Ishikawa (cell line): ENCODE data around the gene TRPM3.

Experiments
- CEBPB ChIP-seq: IDR thresholded peaks from 2 replicates; pipeline ENCODE4 v1.6.1; 2012
- CREB1 ChIP-seq: IDR thresholded peaks from 2 replicates; pipeline ENCODE4 v1.6.1; 2012; ENCODE audit warnings: low read depth
- EGR1 ChIP-seq: IDR thresholded peaks from 2 replicates; pipeline ENCODE4 v1.6.1; 2012
- EP300 ChIP-seq: IDR thresholded peaks from 2 replicates; pipeline ENCODE4 v1.6.1; 2012; ENCODE audit warnings: borderline replicate concordance
- FOXM1 ChIP-seq: IDR thresholded peaks from 2 replicates; pipeline ENCODE4 v1.6.1; 2012; ENCODE audit warnings: low read depth, borderline replicate concordance
- NFIC ChIP-seq: IDR thresholded peaks from 2 replicates; pipeline ENCODE4 v1.6.1; 2012
- RAD21 ChIP-seq: IDR thresholded peaks from 2 replicates; pipeline ENCODE4 v1.6.1; 2012; ENCODE audit warnings: low read depth
- TAF1 ChIP-seq: IDR thresholded peaks from 2 replicates; pipeline ENCODE4 v1.6.1; 2012; ENCODE audit warnings: low read depth, mild to moderate bottlenecking
- TCF12 ChIP-seq: IDR thresholded peaks from 2 replicates; pipeline ENCODE4 v1.6.1; 2012; ENCODE audit warnings: low read depth
- TEAD4 ChIP-seq: IDR thresholded peaks from 2 replicates; pipeline ENCODE4 v1.6.1; 2012
- YY1 ChIP-seq: IDR thresholded peaks from 2 replicates; pipeline ENCODE4 v1.6.1; 2012; ENCODE audit warnings: low read depth
- ZBTB7A ChIP-seq: IDR thresholded peaks from 2 replicates; pipeline ENCODE4 v1.6.1; 2012; ENCODE audit warnings: low read depth
- TF ChIP-seq, protein P1 (sequence below): IDR thresholded peaks from 2 replicates; pipeline ENCODE4 v1.6.1; 2012; ENCODE audit warnings: low read depth, mild to moderate bottlenecking
- TF ChIP-seq, protein P2 (sequence below): IDR thresholded peaks from 2 replicates; pipeline ENCODE4 v1.6.1; 2012
- TF ChIP-seq, protein P3 (sequence below): IDR thresholded peaks from 2 replicates; pipeline ENCODE4 v1.6.1; 2012

The TRPM3 gene

DNA sequence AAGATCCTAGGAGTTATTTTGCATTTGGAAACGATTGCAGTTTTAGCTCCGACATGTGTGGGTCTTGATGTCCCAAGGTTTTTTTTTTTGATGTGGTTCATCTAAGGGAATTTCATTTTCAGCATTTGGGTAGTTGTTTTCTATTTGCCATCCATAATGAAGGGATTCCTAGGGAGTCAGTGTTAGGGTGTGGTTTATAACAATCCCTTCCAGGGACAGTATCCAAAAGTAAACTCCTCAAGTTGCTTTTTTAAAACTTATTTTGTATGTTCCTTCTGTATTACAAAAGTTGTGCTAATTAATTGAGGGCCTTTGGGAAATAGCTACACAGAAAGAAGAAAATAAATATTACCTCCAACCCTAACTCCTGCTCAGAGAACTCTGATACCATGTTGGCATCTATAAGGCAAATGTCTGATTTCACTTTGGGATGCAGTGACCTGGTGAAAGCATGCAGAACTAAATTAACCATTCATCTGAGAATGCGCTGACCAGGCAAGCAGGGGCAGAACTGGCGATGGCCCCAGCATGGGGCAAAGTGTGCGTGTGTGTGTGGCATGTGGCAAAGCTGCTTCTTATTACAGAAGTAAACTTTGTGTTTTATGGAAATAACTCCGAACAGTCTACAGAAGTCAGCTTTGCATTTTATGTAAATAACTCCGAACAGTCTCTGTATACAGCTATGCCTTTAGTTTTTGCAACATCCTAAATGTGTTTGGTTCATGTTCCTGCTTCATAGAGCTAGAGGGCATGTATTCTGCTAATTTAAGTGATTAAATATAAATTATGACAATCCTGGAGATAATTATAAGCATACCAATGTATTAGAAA lies 237.2 kb downstream of the TRPM3 start:
- TF ChIP-seq EP300, result no peak
- TF ChIP-seq TEAD4, result no peak
- TF ChIP-seq YY1, result no peak
- TF ChIP-seq TCF12, result no peak
- no peak for TF ChIP-seq RAD21
- no peak for TF ChIP-seq TAF1
- TF ChIP-seq, protein P1, sequence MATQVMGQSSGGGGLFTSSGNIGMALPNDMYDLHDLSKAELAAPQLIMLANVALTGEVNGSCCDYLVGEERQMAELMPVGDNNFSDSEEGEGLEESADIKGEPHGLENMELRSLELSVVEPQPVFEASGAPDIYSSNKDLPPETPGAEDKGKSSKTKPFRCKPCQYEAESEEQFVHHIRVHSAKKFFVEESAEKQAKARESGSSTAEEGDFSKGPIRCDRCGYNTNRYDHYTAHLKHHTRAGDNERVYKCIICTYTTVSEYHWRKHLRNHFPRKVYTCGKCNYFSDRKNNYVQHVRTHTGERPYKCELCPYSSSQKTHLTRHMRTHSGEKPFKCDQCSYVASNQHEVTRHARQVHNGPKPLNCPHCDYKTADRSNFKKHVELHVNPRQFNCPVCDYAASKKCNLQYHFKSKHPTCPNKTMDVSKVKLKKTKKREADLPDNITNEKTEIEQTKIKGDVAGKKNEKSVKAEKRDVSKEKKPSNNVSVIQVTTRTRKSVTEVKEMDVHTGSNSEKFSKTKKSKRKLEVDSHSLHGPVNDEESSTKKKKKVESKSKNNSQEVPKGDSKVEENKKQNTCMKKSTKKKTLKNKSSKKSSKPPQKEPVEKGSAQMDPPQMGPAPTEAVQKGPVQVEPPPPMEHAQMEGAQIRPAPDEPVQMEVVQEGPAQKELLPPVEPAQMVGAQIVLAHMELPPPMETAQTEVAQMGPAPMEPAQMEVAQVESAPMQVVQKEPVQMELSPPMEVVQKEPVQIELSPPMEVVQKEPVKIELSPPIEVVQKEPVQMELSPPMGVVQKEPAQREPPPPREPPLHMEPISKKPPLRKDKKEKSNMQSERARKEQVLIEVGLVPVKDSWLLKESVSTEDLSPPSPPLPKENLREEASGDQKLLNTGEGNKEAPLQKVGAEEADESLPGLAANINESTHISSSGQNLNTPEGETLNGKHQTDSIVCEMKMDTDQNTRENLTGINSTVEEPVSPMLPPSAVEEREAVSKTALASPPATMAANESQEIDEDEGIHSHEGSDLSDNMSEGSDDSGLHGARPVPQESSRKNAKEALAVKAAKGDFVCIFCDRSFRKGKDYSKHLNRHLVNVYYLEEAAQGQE, result no peak
- TF ChIP-seq, protein P2, sequence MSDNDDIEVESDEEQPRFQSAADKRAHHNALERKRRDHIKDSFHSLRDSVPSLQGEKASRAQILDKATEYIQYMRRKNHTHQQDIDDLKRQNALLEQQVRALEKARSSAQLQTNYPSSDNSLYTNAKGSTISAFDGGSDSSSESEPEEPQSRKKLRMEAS, result no peak
- TF ChIP-seq FOXM1, result no peak
- TF ChIP-seq CEBPB, result no peak
- TF ChIP-seq EGR1, result no peak
- no peak for TF ChIP-seq NFIC
- TF ChIP-seq, protein P3, sequence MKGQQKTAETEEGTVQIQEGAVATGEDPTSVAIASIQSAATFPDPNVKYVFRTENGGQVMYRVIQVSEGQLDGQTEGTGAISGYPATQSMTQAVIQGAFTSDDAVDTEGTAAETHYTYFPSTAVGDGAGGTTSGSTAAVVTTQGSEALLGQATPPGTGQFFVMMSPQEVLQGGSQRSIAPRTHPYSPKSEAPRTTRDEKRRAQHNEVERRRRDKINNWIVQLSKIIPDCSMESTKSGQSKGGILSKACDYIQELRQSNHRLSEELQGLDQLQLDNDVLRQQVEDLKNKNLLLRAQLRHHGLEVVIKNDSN, result no peak
- TF ChIP-seq ZBTB7A, result no peak
- TF ChIP-seq CREB1, result no peak

DNA sequence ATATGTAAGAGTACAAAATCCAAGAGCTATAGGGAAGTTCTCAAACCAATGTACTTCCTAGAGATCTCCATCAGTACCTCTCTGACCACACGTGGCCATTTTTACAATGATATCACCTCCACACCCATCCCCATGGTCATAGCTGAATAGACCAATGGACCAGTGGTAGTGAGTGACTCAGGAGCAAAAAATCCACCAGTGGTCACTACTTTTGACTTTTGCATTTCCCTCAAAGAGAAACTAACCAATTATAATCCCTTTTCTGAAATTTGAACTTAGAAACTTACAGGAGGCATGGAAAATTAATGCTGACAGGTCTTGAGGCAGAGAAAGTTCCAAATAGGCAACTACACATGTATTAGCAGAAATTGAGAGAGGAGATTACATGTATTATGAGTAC lies 238.4 kb downstream of the TRPM3 start:
- TF ChIP-seq RAD21 (no peak), EGR1 (no peak), FOXM1 (no peak), TCF12 (no peak), CREB1 (no peak), YY1 (no peak), TEAD4 (no peak), NFIC (no peak), EP300 (no peak), CEBPB (no peak)
- TF ChIP-seq, protein P1, result no peak
- TF ChIP-seq, protein P2, result no peak

DNA sequence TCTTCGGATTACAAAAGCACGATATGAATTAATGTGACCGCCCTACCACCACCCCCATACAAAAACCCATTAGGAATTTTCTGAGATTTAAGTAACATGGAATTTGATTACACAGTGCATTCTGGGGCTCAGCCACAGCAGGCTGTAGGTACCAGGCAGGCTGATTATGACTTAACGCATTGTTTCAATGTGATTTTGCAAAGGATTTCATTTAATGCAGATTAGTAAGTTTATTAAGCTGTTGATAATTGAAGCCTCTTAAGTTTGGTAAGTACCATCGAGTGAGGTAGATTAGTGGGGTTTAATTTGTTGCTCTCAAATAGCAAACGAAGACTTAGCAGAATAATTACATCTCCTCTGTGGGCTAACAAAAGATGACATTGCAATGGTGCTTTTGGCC lies 240.1 kb downstream of the TRPM3 start:
- TF ChIP-seq NFIC, result no peak
- TF ChIP-seq, protein P2, result no peak
- TF ChIP-seq, protein P3, result no peak

DNA sequence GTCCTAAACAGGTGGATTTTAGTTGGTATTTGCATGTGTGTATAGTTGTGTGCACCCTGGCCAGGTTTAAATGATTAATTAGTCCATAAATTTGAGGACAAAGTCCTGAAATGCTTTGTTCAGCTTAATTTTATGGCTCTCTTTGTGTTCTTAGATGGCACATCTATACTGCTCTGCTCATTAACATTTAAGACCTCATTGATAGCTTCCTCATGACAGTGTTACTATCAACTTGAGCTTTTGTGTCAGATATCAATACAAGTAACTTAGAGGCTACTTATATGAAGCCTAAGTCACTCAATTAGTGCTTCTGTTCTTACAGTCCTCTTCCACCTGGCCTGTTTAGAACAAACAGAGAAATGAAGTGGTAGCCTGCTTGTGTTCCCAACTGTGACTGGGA lies 240.9 kb downstream of the TRPM3 start:
- TF ChIP-seq YY1 (no peak), EGR1 (no peak)

DNA sequence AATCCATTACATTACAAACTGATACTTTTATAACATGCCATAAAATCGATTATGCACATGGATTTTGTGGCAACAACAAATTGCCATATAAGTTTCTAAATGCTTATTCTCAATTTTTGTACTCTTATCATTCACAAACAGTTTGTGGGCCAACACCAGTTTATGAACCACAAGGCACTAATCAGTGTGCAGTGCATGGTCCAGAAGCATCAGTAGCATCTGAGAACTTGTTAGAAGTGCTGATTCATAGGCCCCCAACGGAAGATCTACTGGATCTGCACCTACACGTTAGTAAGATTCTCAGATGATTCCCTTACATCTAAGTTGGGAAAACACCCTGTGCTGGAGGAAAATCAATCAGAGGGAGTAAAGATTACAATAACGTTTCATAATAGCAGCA lies 242.8 kb downstream of the TRPM3 start:
- TF ChIP-seq NFIC (no peak), TEAD4 (no peak), ZBTB7A (no peak), TAF1 (no peak)

DNA sequence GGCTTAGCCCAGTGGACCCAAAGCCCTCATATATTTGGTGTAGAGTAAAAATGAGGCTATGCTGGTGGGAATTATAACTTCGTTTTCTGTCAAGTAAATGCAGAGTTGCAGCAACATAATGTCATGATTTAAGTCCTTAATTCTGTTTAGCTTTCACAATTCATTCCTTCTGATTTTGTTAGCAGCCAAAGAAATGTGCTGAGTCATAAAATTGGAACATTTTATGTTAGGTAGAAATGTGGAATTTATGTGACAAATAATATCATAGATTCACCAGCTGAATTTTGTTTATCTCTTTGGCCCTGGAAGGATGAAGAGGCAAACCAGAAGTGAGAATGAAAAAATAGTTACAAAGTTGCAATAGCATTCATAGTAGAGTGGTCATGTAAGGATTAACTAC lies 247.0 kb downstream of the TRPM3 start:
- no peak for TF ChIP-seq EP300

DNA sequence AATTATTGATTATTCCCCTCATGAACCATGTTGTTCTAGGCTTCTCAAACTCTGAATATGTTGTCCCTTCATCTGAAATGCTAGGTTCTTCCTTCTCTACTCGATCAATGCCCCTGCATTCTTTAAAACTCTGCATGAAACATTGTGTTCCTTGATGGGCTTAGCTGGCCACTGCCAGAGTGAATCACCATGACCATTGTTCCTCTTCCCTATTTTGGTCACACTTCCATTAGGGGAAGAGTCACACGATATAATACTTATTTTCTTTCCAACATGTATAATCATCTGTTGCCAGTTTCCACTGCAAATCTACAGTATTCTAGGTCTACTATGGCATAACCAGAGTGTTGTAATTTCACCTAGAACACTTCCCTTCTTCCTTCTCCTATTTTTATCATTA lies 247.9 kb downstream of the TRPM3 start:
- TF ChIP-seq EGR1, result no peak
- TF ChIP-seq ZBTB7A, result no peak
- no peak for TF ChIP-seq NFIC
- no peak for TF ChIP-seq TAF1
- TF ChIP-seq, protein P1, result no peak
- TF ChIP-seq, protein P3, result no peak
